Neuronal stem cell (in vitro differentiated cells): ENCODE measurements around the gene ENOX2.

ENCODE experiments used
- DNase-seq: peaks from one replicate; pipeline ENCODE4 v3.0.0-alpha.2; 2013; ENCODE audit warnings: low spot score
- H2AFZ ChIP-seq: one replicate; pipeline ENCODE4 v1.6.1; 2013; ENCODE audit warnings: mild to moderate bottlenecking, low read length, inconsistent platforms
- H2AK5ac ChIP-seq: 2 replicates; pipeline ENCODE4 v1.6.1; 2013; ENCODE audit warnings: low read depth, mild to moderate bottlenecking, inconsistent platforms, low read length, moderate library complexity, mixed read lengths
- H2BK120ac ChIP-seq: 2 replicates; pipeline ENCODE4 v1.6.1; 2013; ENCODE audit warnings: low read depth, mild to moderate bottlenecking, inconsistent platforms, low read length, moderate library complexity, mixed read lengths
- H2BK12ac ChIP-seq: one replicate; pipeline ENCODE4 v1.6.1; 2013; ENCODE audit warnings: low read length, inconsistent platforms
- H2BK15ac ChIP-seq: 2 replicates; pipeline ENCODE4 v1.6.1; 2013; ENCODE audit warnings: mild to moderate bottlenecking, low read length, inconsistent platforms, mixed read lengths
- H2BK5ac ChIP-seq: one replicate; pipeline ENCODE4 v1.6.1; 2013; ENCODE audit warnings: inconsistent platforms, mild to moderate bottlenecking, low read length, moderate library complexity
- H3K14ac ChIP-seq: one replicate; pipeline ENCODE4 v1.6.1; 2013; ENCODE audit warnings: low read length, inconsistent platforms
- H3K18ac ChIP-seq: 2 replicates; pipeline ENCODE4 v1.6.1; 2013; ENCODE audit warnings: low read length, inconsistent platforms
- H3K23ac ChIP-seq: 2 replicates; pipeline ENCODE4 v1.6.1; 2013; ENCODE audit warnings: low read depth, mild to moderate bottlenecking, mixed read lengths, low read length, inconsistent platforms; ENCODE audit not compliant: poor library complexity
- H3K27ac ChIP-seq: replicated peaks from 3 replicates; pipeline ENCODE4 v1.5.1; 2013; ENCODE audit warnings: low read length, inconsistent platforms
- H3K27me3 ChIP-seq, 3 experiments: 2 replicates each; pipeline ENCODE4 v1.6.1; 2013; ENCODE audit warnings: low read length in 3 of 3, mild to moderate bottlenecking in 2 of 3, inconsistent platforms in 1 of 3, low read depth in 1 of 3, mixed read lengths in 1 of 3, moderate library complexity in 1 of 3; ENCODE audit not compliant: control insufficient read depth in 3 of 3, insufficient read depth in 3 of 3
- H3K36me3 ChIP-seq, 2 donors: replicated peaks in 1 of 2; 2 replicates each; pipeline ENCODE4 v1.6.1; 2013; ENCODE audit warnings: low read length in 2 of 2; ENCODE audit not compliant: control insufficient read depth in 2 of 2, insufficient read depth in 2 of 2
- H3K4ac ChIP-seq: 2 replicates; pipeline ENCODE4 v1.6.1; 2013; ENCODE audit warnings: inconsistent platforms, mild to moderate bottlenecking, low read length, moderate library complexity
- H3K4me1 ChIP-seq, 2 donors: 1 replicate in 1 of 2; 2 replicates in 1 of 2; pipeline ENCODE4 v1.6.1; 2013; ENCODE audit warnings: low read length in 2 of 2, low read depth in 1 of 2; ENCODE audit not compliant: control insufficient read depth in 2 of 2, insufficient read depth in 1 of 2
- H3K4me2 ChIP-seq: one replicate; pipeline ENCODE4 v1.6.1; 2013; ENCODE audit warnings: mild to moderate bottlenecking, low read length, inconsistent platforms; ENCODE audit not compliant: insufficient read depth, poor library complexity, severe bottlenecking
- H3K4me3 ChIP-seq, 2 donors: 2 replicates each; pipeline ENCODE4 v1.5.1; 2013; ENCODE audit warnings: low read length in 2 of 2, mild to moderate bottlenecking in 2 of 2, inconsistent platforms in 1 of 2, moderate library complexity in 1 of 2
- H3K79me1 ChIP-seq: one replicate; pipeline ENCODE4 v1.6.1; 2013; ENCODE audit warnings: low read depth, mild to moderate bottlenecking, inconsistent platforms, low read length, moderate library complexity
- H3K9ac ChIP-seq: one replicate; pipeline ENCODE4 v1.6.1; 2013; ENCODE audit warnings: mild to moderate bottlenecking, low read depth, low read length, inconsistent platforms; ENCODE audit not compliant: poor library complexity
- H3K9me3 ChIP-seq, 2 donors: replicated peaks in 1 of 2; 2 replicates each; pipeline versions ENCODE3 to v1.6.1; 2013; ENCODE audit warnings: low read length in 2 of 2, mild to moderate bottlenecking in 2 of 2, inconsistent platforms in 1 of 2, low read depth in 1 of 2, mixed read lengths in 1 of 2, moderate library complexity in 1 of 2; ENCODE audit not compliant: control insufficient read depth in 2 of 2, insufficient read depth in 1 of 2
- H4K8ac ChIP-seq: one replicate; pipeline ENCODE4 v1.6.1; 2013; ENCODE audit warnings: low read depth, mild to moderate bottlenecking, inconsistent platforms, low read length, moderate library complexity
- H4K91ac ChIP-seq: one replicate; pipeline ENCODE4 v1.6.1; 2013; ENCODE audit warnings: low read length, low read depth, mild to moderate bottlenecking, inconsistent platforms; ENCODE audit not compliant: poor library complexity
- WGBS, 2 donors: extraction: QIAGEN DNeasy Blood & Tissue Kit; methylation state at CpG; one replicate each; pipeline ENCODE4 v1.1.7; 2013; ENCODE audit warnings: missing lambda C conversion rate in 2 of 2, mixed read lengths in 1 of 2; ENCODE audit not compliant: insufficient read length in 2 of 2, insufficient replicate concordance in 1 of 2; ENCODE audit errors: extremely low coverage in 2 of 2; 5-methylcytosine and 5-hydroxymethylcytosine counted together

Gene ENOX2

GRCh38 chrX:130772105-130772775, 130.8 kb downstream of the ENOX2 start:
- Histone ChIP-seq H3K79me1 (no peaks in the 10 kb centered on the region), H4K8ac (no peak overlapping the region), H3K27ac (no peak overlapping the region), H3K4me2 (no peak overlapping the region), H2AFZ (no peak overlapping the region), H2AK5ac (no peak overlapping the region), H3K4me1 (peaks cover 2 to 5% of the 10 kb centered on the region in 2 donors), H3K36me3 (no peaks in the 10 kb centered on the region), H3K9ac (no peak overlapping the region), H3K9me3 (no peaks in the 10 kb centered on the region), H4K91ac (no peak overlapping the region), H3K4me3 (no peak overlapping the region), H2BK5ac (no peak overlapping the region), H3K27me3 (no peaks in the 10 kb centered on the region), H3K14ac (no peak overlapping the region), H2BK12ac (no peak overlapping the region), H2BK120ac (no peak overlapping the region), H3K18ac (no peak overlapping the region), H3K23ac (no peak overlapping the region), H2BK15ac (no peak overlapping the region), H3K4ac (no peak overlapping the region)
- no peak for DNase-seq
- WGBS, 2 donors = no CpG with 5 or more reads among the region's 4 CpGs

- H3K27me3 ChIP-seq = no peaks in the 10 kb centered on the region
- H4K91ac ChIP-seq = no peak overlapping the region
- no peak overlapping the region for H3K14ac ChIP-seq
- H2BK5ac ChIP-seq = no peak overlapping the region
- no peak overlapping the region for H4K8ac ChIP-seq
- H3K4ac ChIP-seq = no peak overlapping the region
- no peaks in the 10 kb centered on the region for H3K36me3 ChIP-seq
- no peak overlapping the region for H2BK12ac ChIP-seq
- H3K4me2 ChIP-seq = no peak overlapping the region
- H3K79me1 ChIP-seq = no peaks in the 10 kb centered on the region
- no peaks in the 10 kb centered on the region for H3K9me3 ChIP-seq
- no CpG with 5 or more reads among the region's 1 CpG for WGBS, 2 donors
- H2AFZ ChIP-seq = no peak overlapping the region
- DNase-seq = no peak
- no peak overlapping the region for H3K23ac ChIP-seq
- no peak overlapping the region for H3K4me3 ChIP-seq
- H2AK5ac ChIP-seq = no peak overlapping the region
- H3K9ac ChIP-seq = no peak overlapping the region
- H2BK15ac ChIP-seq = no peak overlapping the region
- H3K4me1 ChIP-seq = peaks cover 2 to 5% of the 10 kb centered on the region in 2 donors
- H3K18ac ChIP-seq = no peak overlapping the region
- no peak overlapping the region for H2BK120ac ChIP-seq
- no peak overlapping the region for H3K27ac ChIP-seq
Measured at GRCh38 chrX:130771648-130772047, 131.4 kb downstream of the ENOX2 start.

- H2AK5ac ChIP-seq = no peak overlapping the region
- no peak overlapping the region for H2BK120ac ChIP-seq
- H3K9me3 ChIP-seq = no peaks in the 10 kb centered on the region
- no peak overlapping the region for H3K9ac ChIP-seq
- no peak overlapping the region for H2BK5ac ChIP-seq
- no peaks in the 10 kb centered on the region for H3K27me3 ChIP-seq
- H3K79me1 ChIP-seq = no peaks in the 10 kb centered on the region
- H3K27ac ChIP-seq = no peak overlapping the region
- WGBS, 2 donors = no CpG with 5 or more reads among the region's 2 CpGs
- H3K14ac ChIP-seq = no peak overlapping the region
- no peak overlapping the region for H3K23ac ChIP-seq
- no peak overlapping the region for H3K4ac ChIP-seq
- no peak for DNase-seq
- H3K4me3 ChIP-seq = no peak overlapping the region
- H3K36me3 ChIP-seq = no peaks in the 10 kb centered on the region
- H2AFZ ChIP-seq = no peak overlapping the region
- H2BK12ac ChIP-seq = no peak overlapping the region
- no peak overlapping the region for H3K4me2 ChIP-seq
- H3K4me1 ChIP-seq = peaks cover 2 to 5% of the 10 kb centered on the region in 2 donors
- H4K8ac ChIP-seq = no peak overlapping the region
- H3K18ac ChIP-seq = no peak overlapping the region
- H4K91ac ChIP-seq = no peak overlapping the region
- H2BK15ac ChIP-seq = no peak overlapping the region
Measured at GRCh38 chrX:130771230-130771629, 131.8 kb downstream of the ENOX2 start.

GRCh38 chrX:130770615-130771014, 132.4 kb downstream of the ENOX2 start:
- Histone ChIP-seq H2BK15ac (no peak overlapping the region), H4K91ac (no peak overlapping the region), H3K9ac (no peak overlapping the region), H2BK120ac (no peak overlapping the region), H3K23ac (no peak overlapping the region), H3K4me2 (no peak overlapping the region), H3K9me3 (no peaks in the 10 kb centered on the region), H3K4me1 (peaks cover 2 to 5% of the 10 kb centered on the region in 2 donors), H3K27me3 (no peaks in the 10 kb centered on the region), H2AFZ (no peak overlapping the region), H3K79me1 (no peaks in the 10 kb centered on the region), H2BK12ac (no peak overlapping the region), H3K4ac (no peak overlapping the region), H3K18ac (no peak overlapping the region), H3K14ac (no peak overlapping the region), H4K8ac (no peak overlapping the region), H2AK5ac (no peak overlapping the region), H3K27ac (no peak overlapping the region), H3K36me3 (no peaks in the 10 kb centered on the region), H3K4me3 (no peak overlapping the region), H2BK5ac (no peak overlapping the region)
- DNase-seq = no peak
- WGBS, 2 donors = no CpG with 5 or more reads among the region's 3 CpGs
